Endodermal cell (in vitro differentiated cells): ENCODE results near the gene PANK2. TPM values are rescaled to one million over a fixed set of nuclear protein-coding genes. Genes with fewer than 3 reads are reported as not detected.
A peak's percentile ranks its signal among the peaks of the same experiment; 100 is the strongest.

Source experiments
- DNase-seq: peaks from one replicate; pipeline ENCODE4 v3.0.0-alpha.2; 2017
- H3K27ac ChIP-seq: 2 replicates; pipeline ENCODE4 v1.5.1; 2013; ENCODE audit warnings: mild to moderate bottlenecking, low read depth, low read length, moderate library complexity
- H3K27me3 ChIP-seq: 2 replicates; pipeline ENCODE4 v1.6.1; 2013; ENCODE audit warnings: mild to moderate bottlenecking, low read length, moderate library complexity; ENCODE audit not compliant: insufficient read depth, control insufficient read depth, poor library complexity, severe bottlenecking
- H3K36me3 ChIP-seq: 2 replicates; pipeline ENCODE4 v1.7.0; 2013; ENCODE audit warnings: mild to moderate bottlenecking, low read length, moderate library complexity; ENCODE audit not compliant: control insufficient read depth, insufficient read depth
- H3K4me1 ChIP-seq: one replicate; pipeline ENCODE4 v1.7.0; 2013; ENCODE audit warnings: low read length; ENCODE audit not compliant: control insufficient read depth, insufficient read depth
- H3K4me3 ChIP-seq: 2 replicates; pipeline ENCODE4 v1.5.1; 2013; ENCODE audit warnings: mild to moderate bottlenecking, low read length, moderate library complexity
- H3K9ac ChIP-seq: 2 replicates; pipeline ENCODE4 v1.6.1; 2013; ENCODE audit warnings: mild to moderate bottlenecking, low read length, moderate library complexity; ENCODE audit not compliant: poor library complexity, severe bottlenecking; ENCODE audit errors: extremely low read depth
- H3K9me3 ChIP-seq: 2 replicates; pipeline ENCODE4 v1.6.1; 2013; ENCODE audit warnings: mild to moderate bottlenecking, low read length, moderate library complexity; ENCODE audit not compliant: control insufficient read depth
- H3K27ac Mint-ChIP-seq: 2 replicates; pipeline ENCODE4 v1.8.0; 2020; ENCODE audit warnings: mixed read lengths
- H3K27me3 Mint-ChIP-seq: 2 replicates; pipeline ENCODE4 v1.8.0; 2021; ENCODE audit warnings: mild to moderate bottlenecking, mixed read lengths; ENCODE audit not compliant: insufficient read depth
- H3K36me3 Mint-ChIP-seq: 2 replicates; pipeline ENCODE4 v1.8.0; 2020; ENCODE audit warnings: low read depth, mixed read lengths
- H3K4me1 Mint-ChIP-seq: 2 replicates; pipeline ENCODE4 v1.8.0; 2020; ENCODE audit warnings: mixed read lengths
- H3K4me3 Mint-ChIP-seq: 2 replicates; pipeline ENCODE4 v1.8.0; 2020; ENCODE audit warnings: mild to moderate bottlenecking, moderate library complexity, mixed read lengths
- H3K9me3 Mint-ChIP-seq: 2 replicates; pipeline ENCODE4 v1.8.0; 2020; ENCODE audit warnings: mild to moderate bottlenecking, mixed read lengths
- CTCF ChIP-seq: fragments of 200-600 bp; sonication (generic); conservative IDR thresholded peaks from 2 replicates; pipeline ENCODE4 v1.5.0; 2021; ENCODE audit warnings: antibody characterized with exemption, mild to moderate bottlenecking
- WGBS, 2 experiments: methylation state at CpG; one replicate each; pipeline versions ENCODE4 v1.1.5 to v1.1.7; 2013; ENCODE audit warnings: missing lambda C conversion rate in 2 of 2, mixed read lengths in 1 of 2; ENCODE audit not compliant: insufficient coverage in 1 of 2, insufficient read length in 1 of 2; 5-methylcytosine and 5-hydroxymethylcytosine counted together
- total RNA-seq, 2 donors: library from RNA; stranded (reverse); fragmentation: NEBNext Ultra II Directional in 1 of 2; extraction: Animal tissue kit (Norgen Biotek cat#: 25700) in 1 of 2; gene quantifications; 2 replicates in 1 of 2; 3 replicates in 1 of 2; pipeline ENCODE4 v1.2.1, GENCODE V29; 2021

The PANK2 gene
- total RNA-seq, 2 donors from 2014 or later, result 57.6 to 66.5 TPM

DNA sequence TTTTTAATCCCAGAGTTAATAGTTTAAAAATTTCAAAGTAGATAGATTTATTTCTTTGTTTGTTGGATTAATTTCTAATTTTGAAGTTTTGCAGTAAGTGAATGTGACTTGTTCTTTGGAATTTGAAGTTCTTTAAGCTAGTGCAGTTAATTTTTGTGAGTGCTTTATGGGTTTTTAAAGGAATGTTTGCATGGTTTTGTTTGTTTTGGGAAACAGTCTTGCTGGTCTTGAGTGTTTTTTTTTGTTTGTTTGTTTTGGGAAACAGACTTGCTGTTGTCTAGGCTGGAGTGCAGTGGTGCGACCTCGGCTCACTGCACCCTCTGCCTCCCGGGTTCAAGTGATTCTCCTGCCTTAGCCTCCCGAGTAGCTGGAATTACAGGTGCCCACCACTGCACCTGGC is 9.5 kb downstream of the PANK2 start:
- no peak for TF ChIP-seq CTCF
- Mint-ChIP-seq H3K36me3 (peaks cover 22% of the 10 kb centered on the region), H3K27me3 (no peaks in the 10 kb centered on the region), H3K9me3 (no peaks in the 10 kb centered on the region), H3K4me1 (peaks cover 21% of the 10 kb centered on the region), H3K4me3 (no peak overlapping the region), H3K27ac (peak overlapping the region; percentile 52)
- Histone ChIP-seq H3K36me3 (peaks cover 46% of the 10 kb centered on the region), H3K9ac (no peak overlapping the region), H3K9me3 (no peaks in the 10 kb centered on the region), H3K4me3 (no peak overlapping the region), H3K4me1 (no peaks in the 10 kb centered on the region), H3K27ac (no peak overlapping the region), H3K27me3 (no peaks in the 10 kb centered on the region)
- DNase-seq, result no peak
- 94% methylated on average over 4 of the region's 4 CpGs; no CpG with 5 or more reads in 1 of the 2 experiments for WGBS, 2 experiments

DNA sequence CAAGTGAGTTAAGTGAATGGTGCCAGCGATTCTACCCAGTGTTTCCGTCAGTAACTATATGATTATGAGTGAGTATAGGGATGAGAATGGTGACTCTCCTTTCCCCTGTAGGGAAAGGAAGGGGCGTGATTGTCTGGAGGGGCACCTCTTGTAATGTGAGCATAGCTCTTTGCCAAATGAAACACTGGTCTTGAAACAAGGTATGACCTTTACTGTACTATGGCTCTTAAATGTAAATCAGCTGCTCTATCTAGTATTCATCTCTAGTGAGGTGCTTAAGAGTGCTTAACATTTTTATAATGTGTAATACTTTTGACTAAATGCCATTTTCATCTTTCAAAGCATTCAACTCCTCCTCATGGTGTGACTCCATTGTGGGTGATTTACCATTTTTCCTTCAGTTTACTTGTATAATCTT is 11.0 kb downstream of the PANK2 start:
- Mint-ChIP-seq H3K36me3 (peaks cover 21% of the 10 kb centered on the region), H3K4me1 (peaks cover 19% of the 10 kb centered on the region), H3K27me3 (no peaks in the 10 kb centered on the region), H3K27ac (peak overlapping the region; percentile 41), H3K9me3 (no peaks in the 10 kb centered on the region), H3K4me3 (no peak overlapping the region)
- no peak for TF ChIP-seq CTCF
- WGBS, 2 experiments, result 94 to 97% methylated on average over 3 of the region's 3 CpGs
- Histone ChIP-seq H3K4me1 (no peaks in the 10 kb centered on the region), H3K4me3 (no peak overlapping the region), H3K27ac (no peak overlapping the region), H3K36me3 (peaks cover 40% of the 10 kb centered on the region), H3K27me3 (no peaks in the 10 kb centered on the region), H3K9me3 (no peaks in the 10 kb centered on the region), H3K9ac (no peak overlapping the region)
- no peak for DNase-seq

DNA sequence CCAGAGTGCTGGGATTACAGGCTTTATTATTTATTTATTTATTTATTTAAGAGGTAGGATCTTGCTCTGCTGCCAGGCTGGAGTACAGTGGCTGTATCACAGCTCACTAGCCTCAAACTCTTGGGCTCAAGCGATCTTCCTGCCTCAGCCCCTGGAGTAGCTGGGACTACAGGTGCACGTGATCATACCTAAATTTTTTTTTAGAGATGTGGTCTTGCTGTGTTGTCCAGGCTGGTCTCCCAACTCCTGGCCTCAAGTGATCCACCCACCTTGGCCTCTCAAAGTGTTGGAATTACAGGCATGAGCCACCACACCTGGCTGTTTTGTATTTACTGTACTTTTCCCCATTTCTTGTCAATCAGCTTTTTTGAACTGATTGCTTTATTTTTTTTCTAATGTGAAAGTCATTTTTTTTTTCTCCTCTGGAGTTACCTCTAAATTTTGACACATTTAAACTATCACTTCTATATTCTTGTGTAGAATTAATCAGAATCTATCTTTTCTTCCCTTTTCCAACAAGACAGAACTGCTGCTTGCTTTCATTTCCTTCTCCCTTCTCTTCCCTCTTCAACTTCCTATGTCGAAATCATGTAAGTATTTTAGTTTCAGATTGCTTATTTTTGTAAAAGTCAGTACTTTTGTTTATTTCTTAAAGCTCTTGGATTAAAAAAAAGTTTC is 12.0 kb downstream of the PANK2 start:
- Histone ChIP-seq H3K36me3 (peaks cover 34% of the 10 kb centered on the region), H3K27me3 (no peaks in the 10 kb centered on the region), H3K4me3 (no peak overlapping the region), H3K9ac (no peak overlapping the region), H3K9me3 (no peaks in the 10 kb centered on the region), H3K4me1 (no peaks in the 10 kb centered on the region), H3K27ac (no peak overlapping the region)
- no peak for DNase-seq
- Mint-ChIP-seq H3K4me3 (no peak overlapping the region), H3K36me3 (peaks cover 21% of the 10 kb centered on the region), H3K9me3 (no peaks in the 10 kb centered on the region), H3K4me1 (peaks cover 15% of the 10 kb centered on the region), H3K27me3 (no peaks in the 10 kb centered on the region), H3K27ac (peak overlapping the region; percentile 8)
- 100% methylated on average over 1 to 2 of the region's 3 CpGs for WGBS, 2 experiments
- TF ChIP-seq CTCF, result no peak
